ENCODE measurements around the gene HOMER2.
"Not testable (repeated sequence)": the region's sequence is repeated elsewhere in the genome, so short reads cannot be mapped to it uniquely, and the experiment has no call there.

The HOMER2 gene

GRCh38 chr15:82829234-82829633 lies 123.3 kb downstream of the HOMER2 start:
- Mint-ChIP-seq H3K27ac (peak overlapping the region; percentile 5), H3K36me3 (peaks cover 33% of the 10 kb centered on the region), H3K27me3 (no peaks in the 10 kb centered on the region), H3K4me3 (no peak overlapping the region), H3K9me3 (no peaks in the 10 kb centered on the region), H3K4me1 (peaks cover 28% of the 10 kb centered on the region)

DNA sequence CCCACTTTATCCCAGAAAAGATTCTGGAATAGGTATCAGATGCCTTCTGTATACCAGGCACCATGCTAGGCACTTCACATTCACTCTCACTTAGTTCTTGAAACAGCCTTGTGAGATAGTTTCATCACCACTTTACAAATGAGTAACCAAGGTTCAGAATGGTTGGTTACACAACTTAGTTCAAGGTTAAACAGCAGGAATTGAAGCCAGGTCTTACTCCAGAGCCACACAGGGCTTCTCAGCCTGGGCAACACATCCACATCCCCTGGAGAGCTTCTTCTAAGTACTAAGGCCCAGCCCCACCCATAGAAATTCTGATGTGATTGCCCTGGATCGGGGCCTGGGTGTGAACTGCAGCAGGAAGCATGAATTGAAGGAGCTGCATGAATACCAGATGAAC lies 124.4 kb downstream of the HOMER2 start:
- Mint-ChIP-seq H3K9me3 (no peaks in the 10 kb centered on the region), H3K27ac (no peak overlapping the region), H3K4me1 (peaks cover 25% of the 10 kb centered on the region), H3K36me3 (peaks cover 28% of the 10 kb centered on the region), H3K4me3 (no peak overlapping the region), H3K27me3 (no peaks in the 10 kb centered on the region)

GRCh38 chr15:82823049-82823448 lies 129.5 kb downstream of the HOMER2 start:
- Mint-ChIP-seq H3K4me3 (no peak overlapping the region), H3K9me3 (no peaks in the 10 kb centered on the region), H3K4me1 (peaks cover 15% of the 10 kb centered on the region), H3K27ac (no peak overlapping the region), H3K27me3 (no peaks in the 10 kb centered on the region), H3K36me3 (peaks cover 19% of the 10 kb centered on the region)

- H3K4me1 Mint-ChIP-seq = peaks cover 18% of the 10 kb centered on the region
- not testable (repeated sequence) for H3K9me3 Mint-ChIP-seq, H3K27ac Mint-ChIP-seq, H3K4me3 Mint-ChIP-seq, H3K27me3 Mint-ChIP-seq
- peaks cover 22% of the 10 kb centered on the region for H3K36me3 Mint-ChIP-seq
Observed at GRCh38 chr15:82821851-82822250, 130.7 kb downstream of the HOMER2 start.

- not testable (repeated sequence) for H3K27me3 Mint-ChIP-seq, H3K27ac Mint-ChIP-seq, H3K4me3 Mint-ChIP-seq, H3K9me3 Mint-ChIP-seq
- Mint-ChIP-seq H3K4me1 (peaks cover 23% of the 10 kb centered on the region), H3K36me3 (peaks cover 23% of the 10 kb centered on the region)
Observed at GRCh38 chr15:82821396-82821795, 131.1 kb downstream of the HOMER2 start.

DNA sequence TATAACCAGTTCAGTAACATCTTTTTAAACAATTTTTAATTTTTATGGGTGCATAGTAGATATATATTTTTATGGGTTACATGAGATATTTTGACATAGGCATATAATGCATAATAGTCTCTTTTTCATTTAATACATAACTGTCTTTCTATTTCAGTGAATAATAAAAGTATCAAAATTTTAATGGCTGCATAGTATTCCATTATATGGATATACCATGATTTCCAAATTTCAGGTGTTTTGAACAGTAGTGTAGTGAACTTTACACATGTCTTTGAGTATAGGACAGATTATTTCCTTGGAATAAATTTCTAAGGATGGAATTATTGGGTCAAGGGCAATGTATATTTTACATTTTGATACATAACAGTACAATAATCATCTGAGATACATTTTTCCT lies 132.4 kb downstream of the HOMER2 start:
- no peaks in the 10 kb centered on the region for H3K9me3 Mint-ChIP-seq

DNA sequence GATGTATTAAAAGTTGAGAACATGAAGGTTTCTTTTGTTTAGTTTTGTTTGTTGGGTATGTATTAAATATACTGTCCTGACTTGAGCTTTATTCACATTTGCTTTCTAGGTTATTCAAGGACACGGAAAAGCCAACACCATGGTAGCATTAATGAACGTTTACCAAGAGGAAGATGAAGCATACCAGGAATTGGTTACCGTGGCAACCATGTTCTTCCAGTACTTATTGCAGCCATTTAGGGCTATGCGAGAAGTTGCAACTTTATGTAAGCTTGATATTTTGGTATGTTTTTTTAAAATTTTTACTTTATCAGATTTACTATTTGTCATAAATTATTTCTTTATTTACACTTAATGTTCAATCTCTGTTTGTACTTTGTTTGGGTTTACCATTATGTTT lies 139.5 kb downstream of the HOMER2 start:
- H3K27ac Mint-ChIP-seq = peak overlapping the region; percentile 76
- H3K36me3 Mint-ChIP-seq = peaks cover 20% of the 10 kb centered on the region
- H3K9me3 Mint-ChIP-seq = no peaks in the 10 kb centered on the region
- no peaks in the 10 kb centered on the region for H3K27me3 Mint-ChIP-seq
- H3K4me1 Mint-ChIP-seq = peaks cover 65% of the 10 kb centered on the region
- peak overlapping the region; percentile 94 for H3K4me3 Mint-ChIP-seq

More for the DNA sequence above, 132.4 kb downstream of the HOMER2 start:
- H3K36me3 Mint-ChIP-seq = peaks cover 28% of the 10 kb centered on the region
- no peak overlapping the region for H3K4me3 Mint-ChIP-seq
- no peaks in the 10 kb centered on the region for H3K27me3 Mint-ChIP-seq
- no peak overlapping the region for H3K27ac Mint-ChIP-seq
- peaks cover 33% of the 10 kb centered on the region for H3K4me1 Mint-ChIP-seq

DNA sequence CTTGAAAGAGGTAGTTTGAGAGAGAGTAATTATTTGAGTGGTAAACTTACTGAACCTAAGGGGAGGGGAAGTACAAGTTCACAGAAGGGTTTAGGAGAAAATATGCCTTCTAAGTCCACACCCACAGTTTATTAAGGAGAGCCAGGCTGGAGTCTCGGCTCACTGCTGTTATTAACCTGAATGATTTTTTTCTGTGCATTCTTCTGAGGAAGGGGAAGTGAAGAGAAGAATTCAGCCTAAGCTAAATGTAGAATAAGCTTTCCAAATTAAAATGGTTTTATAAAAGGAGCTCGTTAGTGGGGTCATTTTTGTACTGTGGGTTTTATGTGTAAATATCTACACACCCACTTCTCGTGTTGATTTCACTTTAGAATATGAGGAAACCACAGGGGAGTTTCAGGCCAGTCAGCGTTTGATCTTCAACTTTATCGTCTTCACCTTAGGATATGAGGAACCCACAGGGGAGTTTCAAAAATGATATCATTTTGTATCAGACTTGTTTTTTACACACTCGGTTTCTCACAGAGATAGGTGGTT lies 141.6 kb downstream of the HOMER2 start:
- Mint-ChIP-seq H3K27me3 (no peaks in the 10 kb centered on the region), H3K4me1 (peaks cover 56% of the 10 kb centered on the region), H3K4me3 (peak overlapping the region; percentile 94), H3K27ac (peak overlapping the region; percentile 100), H3K36me3 (peaks cover 13% of the 10 kb centered on the region), H3K9me3 (no peaks in the 10 kb centered on the region)

DNA sequence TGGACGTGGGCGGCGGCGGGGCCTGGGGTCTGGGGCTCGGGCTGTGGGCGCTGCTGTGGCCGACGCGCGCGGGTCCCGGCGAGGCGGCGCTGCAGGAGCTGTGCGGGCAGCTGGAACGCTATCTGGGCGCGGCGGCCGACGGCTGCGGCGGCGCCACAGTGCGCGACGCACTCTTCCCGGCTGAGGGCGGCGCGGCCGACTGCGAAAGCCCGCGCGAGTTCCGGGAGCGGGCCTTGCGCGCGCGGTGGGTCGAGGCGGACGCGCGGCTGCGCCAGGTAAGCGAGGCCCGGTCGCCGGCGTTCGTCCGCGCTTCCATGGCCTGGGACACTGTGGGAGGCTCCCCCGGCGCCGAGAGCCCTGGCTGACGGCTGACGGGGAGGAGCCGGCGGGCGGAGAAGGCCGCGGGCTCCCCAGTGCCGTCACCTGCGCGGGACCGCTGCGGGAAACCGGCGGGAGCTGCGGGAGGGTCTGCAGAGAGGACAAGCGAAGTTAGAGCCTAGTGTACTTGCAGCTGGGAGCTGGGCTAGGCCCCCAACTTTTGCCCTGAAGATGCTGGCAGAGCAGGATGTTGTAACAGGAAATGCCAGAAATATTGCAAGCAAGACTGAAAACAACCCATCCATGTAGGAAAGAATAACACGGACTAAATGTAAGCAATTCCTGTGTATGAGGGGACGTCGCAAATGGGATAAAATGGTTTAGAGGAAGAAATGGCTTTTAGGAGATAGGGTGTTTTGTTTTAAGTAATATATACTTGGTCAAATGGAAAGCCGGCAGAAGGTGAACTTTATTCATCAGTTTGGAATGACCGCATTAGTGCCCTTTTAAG lies 142.2 kb downstream of the HOMER2 start:
- H3K4me3 Mint-ChIP-seq = peak overlapping the region; percentile 94
- H3K27ac Mint-ChIP-seq = peak overlapping the region; percentile 100
- H3K36me3 Mint-ChIP-seq = peaks cover 8% of the 10 kb centered on the region
- H3K4me1 Mint-ChIP-seq = peaks cover 49% of the 10 kb centered on the region
- no peaks in the 10 kb centered on the region for H3K27me3 Mint-ChIP-seq
- no peaks in the 10 kb centered on the region for H3K9me3 Mint-ChIP-seq

DNA sequence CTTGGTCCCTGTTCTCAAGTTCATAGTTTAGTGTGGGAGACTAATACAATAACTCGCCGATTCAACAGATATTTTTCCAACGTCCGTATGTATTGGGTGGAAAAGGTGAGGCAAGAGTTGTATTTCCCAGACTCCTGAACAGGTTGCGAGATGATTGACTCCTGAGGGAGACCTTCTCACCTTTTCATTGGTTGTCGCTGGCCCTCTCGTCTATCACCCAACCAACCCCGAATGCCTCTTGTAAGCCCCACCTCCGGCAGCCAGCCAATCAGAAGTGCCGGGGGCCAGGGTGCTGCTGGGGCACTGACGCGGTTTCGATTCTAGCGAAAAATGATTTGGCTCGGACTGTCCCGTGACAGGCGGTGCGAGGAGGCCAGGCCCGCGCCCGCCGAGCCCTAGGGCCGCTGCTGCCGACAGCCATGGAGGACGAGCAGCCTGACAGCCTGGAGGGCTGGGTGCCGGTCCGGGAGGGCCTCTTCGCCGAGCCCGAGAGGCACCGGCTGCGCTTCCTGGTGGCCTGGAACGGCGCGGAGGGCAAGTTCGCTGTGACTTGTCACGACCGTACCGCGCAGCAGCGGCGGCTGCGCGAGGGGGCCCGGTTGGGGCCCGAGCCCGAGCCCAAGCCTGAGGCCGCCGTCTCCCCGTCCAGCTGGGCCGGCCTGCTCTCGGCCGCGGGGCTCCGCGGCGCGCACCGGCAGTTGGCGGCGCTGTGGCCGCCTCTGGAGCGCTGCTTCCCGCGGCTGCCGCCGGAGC lies 143.0 kb downstream of the HOMER2 start, which contains the start of gene WHAMM:
WHAMM (plus strand) TSS at position 321 of the 753 bp plus-strand sequence; CDS start at position 420, 99 bp downstream.
- peaks cover 8% of the 10 kb centered on the region for H3K36me3 Mint-ChIP-seq
- peak within 1 kb of the TSS; percentile 94 for H3K4me3 Mint-ChIP-seq
- H3K27ac Mint-ChIP-seq = peak within 1 kb of the TSS; percentile 100
- H3K9me3 Mint-ChIP-seq = no peaks in the 10 kb centered on the region
- peaks cover 46% of the 10 kb centered on the region for H3K4me1 Mint-ChIP-seq
- H3K27me3 Mint-ChIP-seq = no peaks in the 10 kb centered on the region

GRCh38 chr15:82808634-82809041 lies 143.9 kb downstream of the HOMER2 start:
- H3K4me1 Mint-ChIP-seq = peaks cover 39% of the 10 kb centered on the region
- peaks cover 4% of the 10 kb centered on the region for H3K36me3 Mint-ChIP-seq
- peak overlapping the region; percentile 88 for H3K27ac Mint-ChIP-seq
- H3K9me3 Mint-ChIP-seq = no peaks in the 10 kb centered on the region
- H3K27me3 Mint-ChIP-seq = no peaks in the 10 kb centered on the region
- H3K4me3 Mint-ChIP-seq = peak overlapping the region; percentile 81

DNA sequence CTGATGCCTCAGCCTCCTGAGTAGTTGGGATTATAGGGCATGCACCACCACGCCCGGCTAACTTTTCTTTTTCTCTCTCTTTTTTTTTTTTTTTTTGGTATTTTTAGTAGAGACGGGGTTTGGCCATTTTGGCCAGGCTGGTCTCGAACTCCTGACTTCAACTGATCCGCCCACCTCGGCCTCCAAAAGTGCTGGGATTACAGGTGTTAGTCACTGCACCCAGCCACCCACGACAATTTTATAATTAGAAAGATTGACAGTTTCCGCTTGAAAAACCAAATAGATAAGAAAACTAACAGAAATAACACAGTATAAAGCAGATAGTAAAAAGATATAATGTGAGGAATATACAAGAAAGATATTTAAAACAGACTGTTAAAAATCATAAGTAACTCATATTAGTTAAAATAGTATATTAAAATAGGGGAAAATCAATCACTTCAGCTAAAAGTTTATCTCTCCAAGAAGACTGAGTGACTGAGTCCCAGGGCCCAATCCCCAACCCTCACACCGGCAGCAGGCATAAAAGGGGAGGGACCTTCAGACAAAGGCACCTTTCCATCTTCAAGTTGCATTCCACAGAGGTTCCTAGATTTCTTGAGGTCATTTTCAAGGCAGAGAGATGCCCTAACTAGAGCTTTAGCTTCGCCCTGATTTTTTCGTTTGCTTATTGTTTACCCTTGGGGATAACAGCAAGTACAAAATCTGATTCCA lies 144.4 kb downstream of the HOMER2 start:
- H3K4me1 Mint-ChIP-seq = peaks cover 38% of the 10 kb centered on the region
- H3K4me3 Mint-ChIP-seq = no peak overlapping the region
- peak overlapping the region; percentile 88 for H3K27ac Mint-ChIP-seq
- no peaks in the 10 kb centered on the region for H3K27me3 Mint-ChIP-seq
- peaks cover 4% of the 10 kb centered on the region for H3K36me3 Mint-ChIP-seq
- no peaks in the 10 kb centered on the region for H3K9me3 Mint-ChIP-seq

DNA sequence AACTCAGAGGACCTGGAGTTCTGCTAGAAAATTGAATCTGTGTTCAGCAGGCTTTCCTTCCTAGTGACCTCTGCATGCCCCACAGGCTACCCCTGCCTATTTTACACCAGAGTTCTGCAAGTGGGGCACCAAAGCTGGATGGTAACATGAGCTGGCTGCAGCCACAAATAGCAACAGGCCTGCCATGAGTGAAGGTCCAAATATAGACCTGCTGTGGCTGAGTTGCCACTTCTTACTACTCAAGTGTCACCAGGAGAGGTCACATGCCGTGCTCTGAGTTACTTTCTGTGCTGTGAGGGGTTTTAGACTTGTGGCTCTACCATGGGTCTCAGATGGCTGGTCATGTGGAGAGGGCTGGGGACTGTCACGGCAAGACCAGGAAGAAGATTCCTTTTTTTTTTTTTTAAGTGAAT lies 146.5 kb downstream of the HOMER2 start, which contains the start of gene FSD2:
FSD2 (minus strand) TSS at position 76 of the 413 bp plus-strand sequence. CDS start 18,679 bp downstream, outside the sequence.
- no peak within 1 kb of the TSS for H3K27ac Mint-ChIP-seq

DNA sequence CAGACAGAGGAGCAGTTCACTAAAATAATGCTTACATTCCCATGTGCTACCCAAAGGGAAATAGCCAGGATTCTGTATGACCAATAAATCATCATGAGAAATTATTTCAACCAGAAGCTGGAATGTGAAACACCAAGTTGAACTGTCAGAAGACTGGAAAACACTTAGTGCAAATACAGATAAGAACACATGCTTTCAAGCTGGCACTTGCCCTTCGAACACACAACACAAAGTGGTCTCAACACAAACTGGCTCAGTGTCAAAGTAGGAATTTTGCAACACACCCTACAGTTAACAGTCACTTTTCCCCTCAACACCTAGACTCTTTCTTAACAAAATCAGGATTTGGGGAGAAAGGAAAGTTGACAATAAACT lies 148.0 kb downstream of the HOMER2 start:
- no peak overlapping the region for H3K27ac Mint-ChIP-seq
- H3K4me1 Mint-ChIP-seq = peaks cover 15% of the 10 kb centered on the region
- no peaks in the 10 kb centered on the region for H3K36me3 Mint-ChIP-seq
- no peak overlapping the region for H3K4me3 Mint-ChIP-seq
- no peaks in the 10 kb centered on the region for H3K27me3 Mint-ChIP-seq
- H3K9me3 Mint-ChIP-seq = no peaks in the 10 kb centered on the region

More for the DNA sequence above, 146.5 kb downstream of the HOMER2 start, which contains the start of gene FSD2:
- H3K27me3 Mint-ChIP-seq = no peaks in the 10 kb centered on the region
- H3K4me1 Mint-ChIP-seq = peaks cover 22% of the 10 kb centered on the region
- H3K36me3 Mint-ChIP-seq = no peaks in the 10 kb centered on the region
- no peak within 1 kb of the TSS for H3K4me3 Mint-ChIP-seq
- H3K9me3 Mint-ChIP-seq = no peaks in the 10 kb centered on the region
